CD4-positive, CD25-positive, alpha-beta regulatory T cell (primary cell): ENCODE data around the gene C9. TPM values are rescaled to one million over a fixed set of nuclear protein-coding genes. Genes with fewer than 3 reads are reported as not detected.
"Not testable (repeated sequence)": the region's sequence is repeated elsewhere in the genome, so short reads cannot be mapped to it uniquely, and the experiment has no call there.

Source experiments
- ATAC-seq, 2 donors: fragments of 150-1000 bp; cut with Tn5 transposase; one replicate each; pipeline ENCODE4 v1.10.0; 2021; ENCODE audit warnings: low read depth in 2 of 2, moderate number of reproducible peaks in 2 of 2, moderate library complexity in 1 of 2
- DNase-seq, 3 donors: peaks; one replicate each; pipeline versions ENCODE4 v3.0.0 to v3.0.0-alpha.2; 2012 to 2022; ENCODE audit warnings: mixed read lengths in 1 of 3
- H3K27ac ChIP-seq: one replicate; pipeline ENCODE4 v1.7.0; 2013; ENCODE audit warnings: mild to moderate bottlenecking, low read length; ENCODE audit not compliant: insufficient read depth, poor library complexity, severe bottlenecking
- H3K27me3 ChIP-seq: one replicate; pipeline ENCODE4 v1.7.0; 2013; ENCODE audit warnings: low read length; ENCODE audit not compliant: control insufficient read depth, insufficient read depth
- H3K36me3 ChIP-seq: one replicate; pipeline ENCODE4 v1.7.0; 2013; ENCODE audit warnings: mild to moderate bottlenecking, low read length, moderate library complexity; ENCODE audit not compliant: control insufficient read depth, insufficient read depth
- H3K4me1 ChIP-seq: 2 replicates; pipeline ENCODE4 v1.7.0; 2013; ENCODE audit warnings: mild to moderate bottlenecking, low read length; ENCODE audit not compliant: insufficient read depth, control insufficient read depth, poor library complexity, severe bottlenecking
- H3K4me3 ChIP-seq: one replicate; pipeline ENCODE4 v1.7.0; 2013; ENCODE audit warnings: low read depth, mild to moderate bottlenecking, low read length, moderate library complexity
- H3K9me3 ChIP-seq, 2 experiments: 1 replicate in 1 of 2; 2 replicates in 1 of 2; pipeline ENCODE4 v1.7.0; 2013; ENCODE audit warnings: low read length in 2 of 2, mild to moderate bottlenecking in 1 of 2, moderate library complexity in 1 of 2; ENCODE audit not compliant: control insufficient read depth in 2 of 2
- H3K27ac Mint-ChIP-seq, 3 donors: one replicate each; pipeline ENCODE4 v1.8.0; 2020 to 2022; ENCODE audit warnings: mild to moderate bottlenecking in 3 of 3, mixed read lengths in 3 of 3, moderate library complexity in 2 of 3
- H3K27me3 Mint-ChIP-seq: one replicate; pipeline ENCODE4 v1.8.0; 2022; ENCODE audit warnings: mild to moderate bottlenecking, mixed read lengths
- H3K36me3 Mint-ChIP-seq: one replicate; pipeline ENCODE4 v1.8.0; 2020; ENCODE audit warnings: mixed read lengths
- H3K4me1 Mint-ChIP-seq, 4 donors: one replicate each; pipeline ENCODE4 v1.8.0; 2020 to 2022; ENCODE audit warnings: mixed read lengths in 4 of 4, mild to moderate bottlenecking in 1 of 4
- H3K4me3 Mint-ChIP-seq, 4 donors: one replicate each; pipeline ENCODE4 v1.8.0; 2020 to 2022; ENCODE audit warnings: mild to moderate bottlenecking in 4 of 4, mixed read lengths in 4 of 4, moderate library complexity in 3 of 4
- H3K9me3 Mint-ChIP-seq, 7 donors: one replicate each; pipeline ENCODE4 v1.8.0; 2020 to 2022; ENCODE audit warnings: mixed read lengths in 7 of 7, mild to moderate bottlenecking in 3 of 7, moderate library complexity in 2 of 7
- polyA plus RNA-seq, 4 donors: library from polyadenylated mRNA; unstranded; fragments of 300-500 nt; fragmentation: Illumina TruSeq; gene quantifications; one replicate each; pipeline ENCODE4 v1.2.3, GENCODE V29; 2021
- total RNA-seq: library from RNA; stranded (reverse); gene quantifications from one replicate; pipeline ENCODE4 v1.2.3, GENCODE V29; 2022

C9 gene
- total and polyA plus RNA-seq, 5 donors from 2014 or later = not detected

GRCh38 chr5:39299962-39300361 is 64.3 kb downstream of the C9 start:
- H3K4me1 Mint-ChIP-seq = peaks cover 0 to 4% (median 0%) of the 10 kb centered on the region in 4 donors
- no peak for DNase-seq
- no peak overlapping the region for H3K27ac Mint-ChIP-seq

GRCh38 chr5:39294736-39295135 is 69.6 kb downstream of the C9 start:
- DNase-seq (no peak), ATAC-seq (no peak)
- H3K36me3 ChIP-seq = no peaks in the 10 kb centered on the region
- H3K27ac Mint-ChIP-seq = no peak overlapping the region
- no peaks in the 10 kb centered on the region for H3K4me1 ChIP-seq
- H3K27me3 Mint-ChIP-seq = peaks cover 39% of the 10 kb centered on the region
- no peak overlapping the region for H3K4me3 Mint-ChIP-seq
- no peak overlapping the region for H3K4me3 ChIP-seq
- H3K36me3 Mint-ChIP-seq = peaks cover 3% of the 10 kb centered on the region
- no peaks in the 10 kb centered on the region for H3K4me1 Mint-ChIP-seq
- peaks cover 12% of the 10 kb centered on the region for H3K27me3 ChIP-seq
- H3K9me3 ChIP-seq = peaks cover 9 to 11% of the 10 kb centered on the region in 2 experiments
- H3K9me3 Mint-ChIP-seq = peaks cover 3 to 25% (median 8%) of the 10 kb centered on the region in 7 donors
- H3K27ac ChIP-seq = no peak overlapping the region

More at GRCh38 chr5:39299962-39300361, 64.3 kb downstream of the C9 start:
- ATAC-seq = no peak
- Histone ChIP-seq H3K4me1 (no peaks in the 10 kb centered on the region), H3K9me3 (peaks cover 9 to 11% of the 10 kb centered on the region in 2 experiments), H3K27me3 (peaks cover 5% of the 10 kb centered on the region), H3K36me3 (no peaks in the 10 kb centered on the region), H3K4me3 (no peak overlapping the region), H3K27ac (no peak overlapping the region)
- H3K4me3 Mint-ChIP-seq = no peak overlapping the region
- peaks cover 3% of the 10 kb centered on the region for H3K36me3 Mint-ChIP-seq
- peaks cover 18% of the 10 kb centered on the region for H3K27me3 Mint-ChIP-seq
- H3K9me3 Mint-ChIP-seq = peaks cover 0 to 17% (median 3%) of the 10 kb centered on the region in 7 donors

GRCh38 chr5:39284552-39284951 is 79.7 kb downstream of the C9 start:
- Histone ChIP-seq H3K27ac (no peak overlapping the region), H3K9me3 (peaks cover 0 to 3% of the 10 kb centered on the region in 2 experiments), H3K4me1 (peaks cover 4% of the 10 kb centered on the region), H3K36me3 (no peaks in the 10 kb centered on the region), H3K27me3 (peaks cover 21% of the 10 kb centered on the region), H3K4me3 (no peak overlapping the region)
- no peak overlapping the region for H3K4me3 Mint-ChIP-seq
- no peaks in the 10 kb centered on the region for H3K36me3 Mint-ChIP-seq
- H3K27me3 Mint-ChIP-seq = peaks cover 41% of the 10 kb centered on the region
- ATAC-seq = no peak
- H3K9me3 Mint-ChIP-seq = peaks cover 0 to 8% (median 3%) of the 10 kb centered on the region in 7 donors
- H3K4me1 Mint-ChIP-seq = peaks cover 8 to 23% (median 13%) of the 10 kb centered on the region in 4 donors
- DNase-seq = no peak
- no peak overlapping the region for H3K27ac Mint-ChIP-seq

GRCh38 chr5:39283231-39283818 is 81.0 kb downstream of the C9 start:
- Mint-ChIP-seq H3K4me3 (peak overlapping the region in 2 of 4 donors; percentile 24 to 28), H3K27me3 (peaks cover 29% of the 10 kb centered on the region), H3K27ac (peak overlapping the region; percentile 38 to 91 (median 88)), H3K9me3 (peaks cover 0 to 8% (median 3%) of the 10 kb centered on the region in 7 donors), H3K36me3 (no peaks in the 10 kb centered on the region), H3K4me1 (peaks cover 8 to 32% (median 15%) of the 10 kb centered on the region in 4 donors)
- H3K9me3 ChIP-seq = peaks cover 0 to 3% of the 10 kb centered on the region in 2 experiments
- H3K27ac ChIP-seq = no peak overlapping the region
- peak overlapping the region; percentile 4 for H3K4me3 ChIP-seq
- peak; percentile 99 for ATAC-seq
- DNase-seq = peak; percentile 54 to 85 (median 79)
- H3K4me1 ChIP-seq = peaks cover 4% of the 10 kb centered on the region
- H3K36me3 ChIP-seq = no peaks in the 10 kb centered on the region
- peaks cover 13% of the 10 kb centered on the region for H3K27me3 ChIP-seq

- H3K4me3 ChIP-seq = no peak overlapping the region
- ATAC-seq (no peak), DNase-seq (no peak)
- H3K4me1 ChIP-seq = peaks cover 4% of the 10 kb centered on the region
- peaks cover 0 to 8% (median 3%) of the 10 kb centered on the region in 7 donors for H3K9me3 Mint-ChIP-seq
- H3K4me3 Mint-ChIP-seq = no peak overlapping the region
- peaks cover 28% of the 10 kb centered on the region for H3K27me3 Mint-ChIP-seq
- H3K9me3 ChIP-seq = peaks cover 0 to 3% of the 10 kb centered on the region in 2 experiments
- peaks cover 11% of the 10 kb centered on the region for H3K27me3 ChIP-seq
- H3K27ac Mint-ChIP-seq = peak overlapping the region in 2 of 3 donors; percentile 38 to 91
- H3K4me1 Mint-ChIP-seq = peaks cover 8 to 33% (median 15%) of the 10 kb centered on the region in 4 donors
- no peak overlapping the region for H3K27ac ChIP-seq
- H3K36me3 Mint-ChIP-seq = no peaks in the 10 kb centered on the region
- no peaks in the 10 kb centered on the region for H3K36me3 ChIP-seq
Observed at GRCh38 chr5:39282561-39282960, 81.7 kb downstream of the C9 start.

GRCh38 chr5:39275865-39276264 is 88.4 kb downstream of the C9 start:
- H3K9me3 Mint-ChIP-seq, DNase-seq, H3K27me3 Mint-ChIP-seq, H3K9me3 ChIP-seq, H3K36me3 Mint-ChIP-seq, ATAC-seq, H3K27me3 ChIP-seq, H3K4me3 ChIP-seq, H3K36me3 ChIP-seq: not testable (repeated sequence)
- peaks cover 22% of the 10 kb centered on the region for H3K4me1 ChIP-seq
- peak overlapping the region in 1 of 4 donors; percentile 54 for H3K4me3 Mint-ChIP-seq
- H3K27ac ChIP-seq = peak overlapping the region; percentile 83
- peaks cover 18 to 63% (median 30%) of the 10 kb centered on the region in 4 donors for H3K4me1 Mint-ChIP-seq
- H3K27ac Mint-ChIP-seq = peak overlapping the region in 2 of 3 donors; percentile 84 to 96

GRCh38 chr5:39274398-39275085 is 89.8 kb downstream of the C9 start:
- Histone ChIP-seq H3K27ac (peak overlapping the region; percentile 83), H3K27me3 (no peaks in the 10 kb centered on the region), H3K4me1 (peaks cover 22% of the 10 kb centered on the region), H3K36me3 (no peaks in the 10 kb centered on the region), H3K4me3 (peak overlapping the region; percentile 92), H3K9me3 (no peaks in the 10 kb centered on the region)
- peaks cover 18 to 67% (median 33%) of the 10 kb centered on the region in 4 donors for H3K4me1 Mint-ChIP-seq
- ATAC-seq = peak; percentile 66 to 72
- no peaks in the 10 kb centered on the region for H3K27me3 Mint-ChIP-seq
- H3K36me3 Mint-ChIP-seq = no peaks in the 10 kb centered on the region
- H3K9me3 Mint-ChIP-seq = peaks cover 0 to 1% (median 0%) of the 10 kb centered on the region in 7 donors
- DNase-seq = peak in 2 of 3 donors; percentile 43 to 63
- H3K4me3 Mint-ChIP-seq = peak overlapping the region; percentile 66 to 94 (median 88)
- peak overlapping the region; percentile 96 to 97 (median 96) for H3K27ac Mint-ChIP-seq
